ENCODE measurements around the gene CDK15. TPM values are rescaled to one million over a fixed set of nuclear protein-coding genes. Genes with fewer than 3 reads are reported as not detected.

CDK15 gene
- total RNA-seq, 4 donors from 2014 or later: 0.11 to 0.29 TPM; not detected in 2

DNA sequence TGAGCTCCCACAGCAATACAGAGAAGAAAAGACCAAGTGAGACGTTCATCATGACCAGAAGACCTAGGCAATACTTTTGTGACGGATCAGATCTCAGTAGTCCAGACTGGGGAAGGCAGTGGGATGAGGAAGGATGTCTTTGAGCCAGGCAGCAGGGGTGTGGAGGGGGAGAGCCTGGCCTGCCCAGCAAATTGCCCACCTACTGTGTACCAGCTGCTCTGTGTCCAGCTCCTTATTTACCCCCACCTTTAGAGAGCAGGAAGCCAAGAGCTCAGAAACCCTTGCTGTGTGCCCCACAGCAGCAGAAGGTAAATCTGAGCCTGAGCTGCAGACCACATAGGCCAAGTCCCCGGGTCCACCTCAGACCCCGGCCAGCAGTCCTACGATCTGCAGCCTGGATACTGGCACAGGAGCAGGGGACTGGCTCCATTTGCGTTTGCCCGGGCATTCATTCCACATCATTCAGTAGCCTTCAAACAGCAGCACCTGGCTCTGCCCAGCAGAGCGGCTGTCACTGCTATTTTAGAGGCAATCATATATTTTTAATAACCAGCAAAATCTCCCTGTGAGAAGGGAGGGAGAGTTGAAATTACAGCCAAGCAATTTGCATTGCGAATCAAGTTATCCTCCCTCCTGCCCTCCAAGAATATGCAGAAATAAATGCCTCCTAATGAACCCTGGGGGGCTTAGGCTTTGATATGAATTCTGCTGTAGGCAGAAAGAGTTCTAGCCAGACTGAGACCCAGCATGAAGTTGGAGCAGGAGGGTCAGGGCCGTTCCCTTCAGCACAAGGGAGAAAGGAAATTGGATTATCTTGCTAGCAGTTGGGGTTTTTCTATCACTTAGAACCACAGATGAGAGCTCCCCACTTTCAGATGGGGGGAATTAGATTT lies 117.3 kb downstream of the CDK15 start:
- Histone ChIP-seq H3K4me3 (no peak overlapping the region), H3K27ac (no peak overlapping the region), H3K36me3 (no peaks in the 10 kb centered on the region), H3K4me1 (no peaks in the 10 kb centered on the region), H3K9me3 (no peaks in the 10 kb centered on the region), H3K27me3 (no peaks in the 10 kb centered on the region)
- ATAC-seq (no peak), DNase-seq (no peak)
- in situ Hi-C loops (cut with MboI; ENCODE audit: low sequenced_read_pairs in 4 of 4) (no loop called here), intact Hi-C loops (cut with DNase I; ENCODE audit: low total_unique reads) (no loop called here)
- TF ChIP-seq POLR2A (IDR thresholded peaks at IDR 0.05): no peak
- TF ChIP-seq, protein P1, sequence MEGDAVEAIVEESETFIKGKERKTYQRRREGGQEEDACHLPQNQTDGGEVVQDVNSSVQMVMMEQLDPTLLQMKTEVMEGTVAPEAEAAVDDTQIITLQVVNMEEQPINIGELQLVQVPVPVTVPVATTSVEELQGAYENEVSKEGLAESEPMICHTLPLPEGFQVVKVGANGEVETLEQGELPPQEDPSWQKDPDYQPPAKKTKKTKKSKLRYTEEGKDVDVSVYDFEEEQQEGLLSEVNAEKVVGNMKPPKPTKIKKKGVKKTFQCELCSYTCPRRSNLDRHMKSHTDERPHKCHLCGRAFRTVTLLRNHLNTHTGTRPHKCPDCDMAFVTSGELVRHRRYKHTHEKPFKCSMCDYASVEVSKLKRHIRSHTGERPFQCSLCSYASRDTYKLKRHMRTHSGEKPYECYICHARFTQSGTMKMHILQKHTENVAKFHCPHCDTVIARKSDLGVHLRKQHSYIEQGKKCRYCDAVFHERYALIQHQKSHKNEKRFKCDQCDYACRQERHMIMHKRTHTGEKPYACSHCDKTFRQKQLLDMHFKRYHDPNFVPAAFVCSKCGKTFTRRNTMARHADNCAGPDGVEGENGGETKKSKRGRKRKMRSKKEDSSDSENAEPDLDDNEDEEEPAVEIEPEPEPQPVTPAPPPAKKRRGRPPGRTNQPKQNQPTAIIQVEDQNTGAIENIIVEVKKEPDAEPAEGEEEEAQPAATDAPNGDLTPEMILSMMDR (IDR thresholded peaks at IDR 0.05 in 4 of 5, conservative IDR thresholded peaks at IDR 0.05 in 1 of 5): no peak

DNA sequence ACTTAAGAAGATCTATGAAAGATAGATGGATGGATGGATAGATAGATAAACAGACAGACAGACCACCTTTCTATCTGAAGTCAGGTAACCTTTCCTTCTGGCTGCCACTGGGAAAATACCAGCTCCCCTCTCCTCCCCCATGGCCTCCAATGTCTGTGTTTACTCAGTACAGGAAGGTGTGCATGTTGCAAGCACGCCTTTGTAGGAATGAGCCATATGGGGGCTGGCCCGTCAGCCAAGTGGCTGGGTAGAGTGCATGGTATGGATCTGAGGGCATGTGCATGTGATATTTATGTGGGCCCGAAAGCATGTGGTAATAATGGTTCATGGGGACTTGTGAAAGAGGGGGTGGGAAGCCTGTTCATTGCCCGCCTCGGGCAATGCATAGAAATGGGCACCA lies 118.1 kb downstream of the CDK15 start:
- no peak for ATAC-seq

DNA sequence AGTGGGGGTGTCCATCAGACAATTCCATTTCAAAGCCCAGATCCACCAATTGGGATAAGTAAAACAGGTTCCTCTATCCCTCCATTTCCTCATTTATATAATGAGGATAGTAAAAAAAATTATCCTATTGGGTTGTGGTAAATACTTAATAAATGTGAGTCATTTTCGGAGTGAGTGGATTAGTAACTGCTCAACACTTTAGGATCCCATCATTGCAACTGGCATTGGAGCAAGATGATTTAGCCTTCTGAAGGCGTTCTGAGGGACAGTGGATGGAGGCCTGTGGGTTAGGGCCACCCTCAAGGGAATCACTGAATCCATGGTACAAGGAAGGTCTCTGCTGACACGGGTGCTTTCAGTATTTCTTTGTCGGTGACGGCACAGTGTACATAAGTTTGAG lies 118.7 kb downstream of the CDK15 start:
- Histone ChIP-seq H3K9me3 (no peaks in the 10 kb centered on the region), H3K27ac (no peak overlapping the region), H3K4me1 (no peaks in the 10 kb centered on the region), H3K4me3 (no peak overlapping the region), H3K27me3 (no peaks in the 10 kb centered on the region), H3K36me3 (no peaks in the 10 kb centered on the region)
- no peak for TF ChIP-seq POLR2A (IDR thresholded peaks at IDR 0.05)
- TF ChIP-seq, protein P1 (IDR thresholded peaks at IDR 0.05 in 4 of 5, conservative IDR thresholded peaks at IDR 0.05 in 1 of 5): no peak
- intact Hi-C loops (cut with DNase I; ENCODE audit: low total_unique reads): no loop called here
- ATAC-seq (no peak), DNase-seq (no peak)
- in situ Hi-C loops (cut with MboI; ENCODE audit: low sequenced_read_pairs in 4 of 4): no loop called here

More for the DNA sequence above, 118.1 kb downstream of the CDK15 start:
- DNase-seq: no peak
- in situ Hi-C loops (cut with MboI; ENCODE audit: low sequenced_read_pairs in 4 of 4): no loop called here
- no peaks in the 10 kb centered on the region for H3K9me3 ChIP-seq
- H3K4me1 ChIP-seq: no peaks in the 10 kb centered on the region
- no peak overlapping the region for H3K27ac ChIP-seq
- no peaks in the 10 kb centered on the region for H3K36me3 ChIP-seq
- intact Hi-C loops (cut with DNase I; ENCODE audit: low total_unique reads): no loop called here
- no peak overlapping the region for H3K4me3 ChIP-seq
- TF ChIP-seq, protein P1 (IDR thresholded peaks at IDR 0.05 in 4 of 5, conservative IDR thresholded peaks at IDR 0.05 in 1 of 5): no peak
- no peak for TF ChIP-seq POLR2A (IDR thresholded peaks at IDR 0.05)
- H3K27me3 ChIP-seq: no peaks in the 10 kb centered on the region

DNA sequence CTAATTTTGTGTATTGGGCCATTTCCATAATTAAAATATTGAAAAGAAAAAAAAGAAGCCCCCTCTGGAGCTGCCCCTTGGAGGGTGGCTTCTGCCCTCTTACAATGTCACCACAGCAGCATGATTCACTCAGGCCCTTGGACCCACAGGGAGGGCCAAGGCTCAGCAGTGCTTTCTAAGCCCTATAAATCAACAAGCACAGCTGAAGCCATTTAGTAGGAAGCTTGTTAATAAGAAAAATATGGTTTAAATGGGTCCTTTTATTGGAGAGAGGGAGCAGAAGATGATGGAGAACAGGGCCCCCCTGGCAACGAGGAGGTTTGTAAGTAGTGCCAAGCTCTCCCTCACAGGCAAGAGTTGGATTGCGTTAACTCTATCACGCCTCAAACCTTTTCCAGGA lies 119.7 kb downstream of the CDK15 start:
- intact Hi-C loops (cut with DNase I; ENCODE audit: low total_unique reads): no loop called here
- no peak overlapping the region for H3K4me3 ChIP-seq
- no peaks in the 10 kb centered on the region for H3K27me3 ChIP-seq
- no peak overlapping the region for H3K27ac ChIP-seq
- ATAC-seq (no peak), DNase-seq (no peak)
- H3K36me3 ChIP-seq: no peaks in the 10 kb centered on the region
- in situ Hi-C loops (cut with MboI; ENCODE audit: low sequenced_read_pairs in 4 of 4): no loop called here
- no peaks in the 10 kb centered on the region for H3K9me3 ChIP-seq
- H3K4me1 ChIP-seq: peaks cover 0 to 2% of the 10 kb centered on the region in 2 donors
- TF ChIP-seq POLR2A (IDR thresholded peaks at IDR 0.05): no peak
- TF ChIP-seq, protein P1 (IDR thresholded peaks at IDR 0.05 in 4 of 5, conservative IDR thresholded peaks at IDR 0.05 in 1 of 5): no peak

All from gastrocnemius medialis (tissue), 4 donors.